HepG2 (cell line): ENCODE data around the gene VDAC1. TPM values are rescaled to one million over a fixed set of nuclear protein-coding genes. Genes with fewer than 3 reads are reported as not detected.

Experiments
- BHLHE40 ChIP-seq: IDR thresholded peaks from 2 replicates; pipeline ENCODE4 v1.6.1; 2011; ENCODE audit warnings: low read length, improper control_type of control experiment
- ELF4 ChIP-seq: sonication (generic); formaldehyde crosslinking; IDR thresholded peaks from 2 replicates; pipeline ENCODE4 v1.5.0; 2020; ENCODE audit warnings: missing genetic modification reagents, mild to moderate bottlenecking, moderate library complexity, borderline replicate concordance
- KLF6 ChIP-seq: IDR thresholded peaks from 2 replicates; pipeline ENCODE4 v1.8.0; 2016; ENCODE audit warnings: missing biosample characterization, missing genetic modification reagents
- NFAT5 ChIP-seq: sonication (generic); formaldehyde crosslinking; IDR thresholded peaks from 2 replicates; pipeline ENCODE4 v1.4.0; 2020; ENCODE audit warnings: missing genetic modification reagents
- NONO ChIP-seq, 2 experiments: fragments of 450-650 bp in 1 of 2; sonication (generic) in 1 of 2; formaldehyde crosslinking in 1 of 2; IDR thresholded peaks in 1 of 2; conservative IDR thresholded peaks in 1 of 2; 2 replicates each; pipeline versions ENCODE4 v1.6.1 to v1.8.0; 2017 to 2022; ENCODE audit warnings: mild to moderate bottlenecking in 1 of 2, missing genetic modification reagents in 1 of 2, moderate library complexity in 1 of 2
- PPARG ChIP-seq: conservative IDR thresholded peaks from 2 replicates; pipeline ENCODE4 v1.6.1; 2016; ENCODE audit warnings: missing biosample characterization, missing genetic modification reagents
- SMC3 ChIP-seq: IDR thresholded peaks from 2 replicates; pipeline ENCODE4 v1.6.1; 2011; ENCODE audit warnings: low read length, improper control_type of control experiment
- THAP11 ChIP-seq: IDR thresholded peaks from 2 replicates; pipeline ENCODE4 v1.6.1; 2016; ENCODE audit warnings: missing biosample characterization, missing genetic modification reagents
- ZNF234 ChIP-seq: sonication (generic); formaldehyde crosslinking; conservative IDR thresholded peaks from 2 replicates; pipeline ENCODE4 v1.5.1; 2020; ENCODE audit warnings: mild to moderate bottlenecking, missing genetic modification reagents
- ZSCAN20 ChIP-seq: sonication (generic); formaldehyde crosslinking; IDR thresholded peaks from 2 replicates; pipeline ENCODE4 v1.4.0; 2020; ENCODE audit warnings: missing genetic modification reagents, mild to moderate bottlenecking, borderline replicate concordance
- polyA plus RNA-seq, 8 experiments: library from polyadenylated mRNA; depleted of rRNA in 3 of 8; stranded (reverse) in 7 of 8; unstranded in 1 of 8; fragments of >200 nt; fragmentation: Illumina TruSeq in 4 of 8; extraction: Trizol in 4 of 8; gene quantifications; 2 replicates each; pipeline versions ENCODE4 v1.2.1 to v1.2.3, GENCODE V29; 2011 to 2016; ENCODE audit warnings: low read depth in 4 of 8, missing spikeins in 1 of 8, mixed read lengths in 1 of 8; ENCODE audit not compliant: insufficient read depth in 1 of 8
- total RNA-seq, 5 experiments: library from RNA; depleted of rRNA; stranded (reverse); fragments of >200 nt; fragmentation: Illumina TruSeq; extraction: Trizol; gene quantifications; 2 replicates each; pipeline ENCODE4 v1.2.3, GENCODE V29; 2016; ENCODE audit warnings: low read depth in 1 of 5
- TF ChIP-seq, protein P1 (sequence below): IDR thresholded peaks from 2 replicates; pipeline ENCODE4 v1.6.1; 2016; ENCODE audit warnings: mild to moderate bottlenecking
- TF ChIP-seq, protein P2 (sequence below): sonication (generic); formaldehyde crosslinking; IDR thresholded peaks from 2 replicates; pipeline ENCODE4 v1.5.1; 2020; ENCODE audit warnings: mild to moderate bottlenecking, missing genetic modification reagents
- TF ChIP-seq, protein P3 (sequence below): sonication (generic); formaldehyde crosslinking; IDR thresholded peaks from 2 replicates; pipeline ENCODE4 v1.5.1; 2020; ENCODE audit warnings: missing genetic modification reagents, mild to moderate bottlenecking, borderline replicate concordance

VDAC1 gene
- total and polyA plus RNA-seq, 2 of the 13 experiments (the other 11 are each of a cell fraction or from before 2014, with no cell fraction given) = 112 to 380 TPM

GRCh38 chr5:133968204-133968980, 36.4 kb downstream of the VDAC1 start, which contains the start of gene C5orf15 (continued):
- TF ChIP-seq ZSCAN20 (CRISPR knock-in tag) = no peak
- TF ChIP-seq, protein P1, sequence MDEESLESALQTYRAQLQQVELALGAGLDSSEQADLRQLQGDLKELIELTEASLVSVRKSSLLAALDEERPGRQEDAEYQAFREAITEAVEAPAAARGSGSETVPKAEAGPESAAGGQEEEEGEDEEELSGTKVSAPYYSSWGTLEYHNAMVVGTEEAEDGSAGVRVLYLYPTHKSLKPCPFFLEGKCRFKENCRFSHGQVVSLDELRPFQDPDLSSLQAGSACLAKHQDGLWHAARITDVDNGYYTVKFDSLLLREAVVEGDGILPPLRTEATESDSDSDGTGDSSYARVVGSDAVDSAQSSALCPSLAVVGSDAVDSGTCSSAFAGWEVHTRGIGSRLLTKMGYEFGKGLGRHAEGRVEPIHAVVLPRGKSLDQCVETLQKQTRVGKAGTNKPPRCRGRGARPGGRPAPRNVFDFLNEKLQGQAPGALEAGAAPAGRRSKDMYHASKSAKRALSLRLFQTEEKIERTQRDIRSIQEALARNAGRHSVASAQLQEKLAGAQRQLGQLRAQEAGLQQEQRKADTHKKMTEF (CRISPR knock-in tag) = peak; percentile 87; the same call in 1 of the 2 replicates
- TF ChIP-seq, protein P2, sequence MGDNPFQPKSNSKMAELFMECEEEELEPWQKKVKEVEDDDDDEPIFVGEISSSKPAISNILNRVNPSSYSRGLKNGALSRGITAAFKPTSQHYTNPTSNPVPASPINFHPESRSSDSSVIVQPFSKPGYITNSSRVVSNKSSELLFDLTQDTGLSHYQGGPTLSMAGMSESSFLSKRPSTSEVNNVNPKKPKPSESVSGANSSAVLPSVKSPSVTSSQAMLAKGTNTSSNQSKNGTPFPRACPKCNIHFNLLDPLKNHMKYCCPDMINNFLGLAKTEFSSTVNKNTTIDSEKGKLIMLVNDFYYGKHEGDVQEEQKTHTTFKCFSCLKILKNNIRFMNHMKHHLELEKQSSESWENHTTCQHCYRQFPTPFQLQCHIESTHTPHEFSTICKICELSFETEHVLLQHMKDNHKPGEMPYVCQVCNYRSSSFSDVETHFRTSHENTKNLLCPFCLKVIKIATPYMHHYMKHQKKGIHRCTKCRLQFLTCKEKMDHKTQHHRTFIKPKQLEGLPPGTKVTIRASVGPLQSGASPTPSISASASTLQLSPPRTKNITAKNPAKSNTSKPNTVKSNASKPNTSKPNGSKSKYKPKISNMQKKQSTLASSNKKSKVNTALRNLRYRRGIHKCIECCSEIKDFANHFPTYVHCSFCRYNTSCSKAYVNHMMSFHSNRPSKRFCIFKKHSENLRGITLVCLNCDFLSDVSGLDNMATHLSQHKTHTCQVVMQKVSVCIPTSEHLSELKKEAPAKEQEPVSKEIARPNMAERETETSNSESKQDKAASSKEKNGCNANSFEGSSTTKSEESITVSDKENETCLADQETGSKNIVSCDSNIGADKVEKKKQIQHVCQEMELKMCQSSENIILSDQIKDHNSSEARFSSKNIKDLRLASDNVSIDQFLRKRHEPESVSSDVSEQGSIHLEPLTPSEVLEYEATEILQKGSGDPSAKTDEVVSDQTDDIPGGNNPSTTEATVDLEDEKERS (CRISPR knock-in tag) = no peak; the same call in 1 of the 2 replicates
- peak; percentile 46; the same call in 1 of the 2 replicates for TF ChIP-seq KLF6 (CRISPR knock-in tag)
- TF ChIP-seq SMC3 = no peak
- TF ChIP-seq PPARG (CRISPR knock-in tag) = no peak; the same call in 1 of the 2 replicates
- TF ChIP-seq NONO (IDR thresholded peaks at IDR 0.05) = no peak
- peak; percentile 82 for TF ChIP-seq NONO (CRISPR knock-in tag; conservative IDR thresholded peaks at IDR 0.05)
- no peak for TF ChIP-seq NFAT5 (CRISPR knock-in tag)
- TF ChIP-seq THAP11 (CRISPR knock-in tag) = peak; percentile 88
- TF ChIP-seq ZNF234 = no peak
- TF ChIP-seq ELF4 = peak; percentile 41; the same call in 1 of the 2 replicates
- TF ChIP-seq, protein P3, sequence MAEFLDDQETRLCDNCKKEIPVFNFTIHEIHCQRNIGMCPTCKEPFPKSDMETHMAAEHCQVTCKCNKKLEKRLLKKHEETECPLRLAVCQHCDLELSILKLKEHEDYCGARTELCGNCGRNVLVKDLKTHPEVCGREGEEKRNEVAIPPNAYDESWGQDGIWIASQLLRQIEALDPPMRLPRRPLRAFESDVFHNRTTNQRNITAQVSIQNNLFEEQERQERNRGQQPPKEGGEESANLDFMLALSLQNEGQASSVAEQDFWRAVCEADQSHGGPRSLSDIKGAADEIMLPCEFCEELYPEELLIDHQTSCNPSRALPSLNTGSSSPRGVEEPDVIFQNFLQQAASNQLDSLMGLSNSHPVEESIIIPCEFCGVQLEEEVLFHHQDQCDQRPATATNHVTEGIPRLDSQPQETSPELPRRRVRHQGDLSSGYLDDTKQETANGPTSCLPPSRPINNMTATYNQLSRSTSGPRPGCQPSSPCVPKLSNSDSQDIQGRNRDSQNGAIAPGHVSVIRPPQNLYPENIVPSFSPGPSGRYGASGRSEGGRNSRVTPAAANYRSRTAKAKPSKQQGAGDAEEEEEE (CRISPR knock-in tag) = no peak
- TF ChIP-seq BHLHE40 = no peak
